VCaP (cell line): Measurements from ENCODE around the gene KCNG4.

Source experiments
- H3K27ac ChIP-seq: fragments of 450-650 bp; 2 replicates; pipeline ENCODE4 v1.5.1; 2017
- CTCF ChIP-seq: fragments of 450-650 bp; conservative IDR thresholded peaks from 2 replicates; pipeline ENCODE4 v1.5.1; 2017; ENCODE audit warnings: mild to moderate bottlenecking, moderate library complexity

Gene KCNG4

GRCh38 chr16:84244728-84245127, 4.9 kb upstream of the KCNG4 start:
- no peak overlapping the region for H3K27ac ChIP-seq
- TF ChIP-seq CTCF: no peak

- no peak overlapping the region for H3K27ac ChIP-seq
- no peak for TF ChIP-seq CTCF
These were observed 3.9 kb upstream of the KCNG4 start for GRCh38 chr16:84243732-84244131.

- H3K27ac ChIP-seq: no peak overlapping the region
- TF ChIP-seq CTCF: no peak
These were observed 3.0 kb upstream of the KCNG4 start for GRCh38 chr16:84242839-84243238.

- no peak for TF ChIP-seq CTCF
- H3K27ac ChIP-seq: no peak overlapping the region
These were observed 2.0 kb upstream of the KCNG4 start for GRCh38 chr16:84241778-84242177.

- no peak for TF ChIP-seq CTCF
- H3K27ac ChIP-seq: no peak overlapping the region
These were observed 643 bp upstream of the KCNG4 start for GRCh38 chr16:84240455-84240854.

- no peak overlapping the region for H3K27ac ChIP-seq
- TF ChIP-seq CTCF: no peak
These were observed 557 bp downstream of the KCNG4 start for GRCh38 chr16:84239141-84239769.

GRCh38 chr16:84237994-84238750, 1.6 kb downstream of the KCNG4 start:
- no peak overlapping the region for H3K27ac ChIP-seq
- no peak for TF ChIP-seq CTCF
